Stimulated activated CD4-positive, alpha-beta T cell treated with anti-CD3 and anti-CD28 coated beads, Interleukin-1b, Interleukin-23, amount 100 ng/mL, for 1 hour (primary cell): ENCODE data around the gene MLPH.

Experiments
- DNase-seq, 2 donors: peaks; one replicate each; pipeline ENCODE4 v3.0.0-alpha.2; 2020; ENCODE audit warnings: low read depth in 2 of 2

Gene MLPH

GRCh38 chr2:237601453-237602116 is 114.5 kb downstream of the MLPH start:
- DNase-seq: no peak

GRCh38 chr2:237602409-237602808 is 115.4 kb downstream of the MLPH start:
- DNase-seq: no peak

GRCh38 chr2:237603049-237603717 is 116.1 kb downstream of the MLPH start:
- DNase-seq: no peak

GRCh38 chr2:237603718-237604362 is 116.8 kb downstream of the MLPH start:
- peak in 1 of 2 donors; percentile 17 for DNase-seq

- no peak for DNase-seq
Observed at GRCh38 chr2:237604391-237604790, 117.3 kb downstream of the MLPH start.
